ENCODE measurements around the gene ZNF536. TPM values are rescaled to one million over a fixed set of nuclear protein-coding genes. Genes with fewer than 3 reads are reported as not detected.

ZNF536 gene
- total and polyA plus RNA-seq, 10 of the 15 experiments (the other 5 are each of a cell fraction or from before 2014, with no cell fraction given) = not detected

DNA sequence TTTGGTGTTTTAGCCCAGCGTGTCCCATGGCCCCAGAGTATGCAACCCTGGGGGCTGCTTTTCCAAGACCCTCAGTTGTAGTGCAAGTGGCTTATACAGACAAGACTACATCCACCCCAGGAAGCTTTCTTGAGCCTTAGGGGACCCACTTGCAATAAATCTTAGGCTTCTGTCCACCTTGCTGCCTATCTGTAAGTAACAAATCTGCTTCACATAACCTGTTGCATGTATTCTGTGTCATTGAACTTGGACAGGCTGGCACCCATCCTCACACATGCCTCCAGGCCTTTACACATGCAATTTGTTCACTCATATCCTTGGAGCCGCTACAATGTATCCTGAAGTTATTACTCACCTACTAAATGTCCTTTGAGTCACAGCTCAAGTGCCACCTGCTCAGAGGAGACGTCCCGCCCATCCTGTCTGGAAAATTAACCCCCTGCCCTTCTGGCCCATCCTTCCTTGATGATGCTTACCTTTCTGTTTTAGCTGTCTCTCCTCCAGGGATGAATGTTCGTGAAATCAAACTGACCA is 101.2 kb downstream of the ZNF536 start:
- FAIRE-seq (no peak), ATAC-seq (no peak), DNase-seq (ENCODE audit: low read depth, low spot score) (no peak)
- Histone ChIP-seq H3K36me3 (ENCODE audit: control insufficient read depth in 2 of 2, insufficient read depth in 2 of 2, low read length in 1 of 2) (no peaks in the 10 kb centered on the region), H3K4me3 (no peak overlapping the region), H3K79me2 (ENCODE audit: control insufficient read depth, insufficient read depth, low read length) (no peaks in the 10 kb centered on the region), H3K9me3 (replicated peaks; ENCODE audit: control insufficient read depth, insufficient read depth, low read length) (no peaks in the 10 kb centered on the region), H3K27me3 (replicated peaks in 1 of 2; ENCODE audit: control insufficient read depth in 2 of 2, insufficient read depth in 2 of 2, low read length in 1 of 2) (no peaks in the 10 kb centered on the region), H3K4me2 (ENCODE audit: control insufficient read depth, insufficient read depth) (no peak overlapping the region), H4K20me1 (ENCODE audit: control insufficient read depth, insufficient read depth) (no peaks in the 10 kb centered on the region), H3K9ac (ENCODE audit: control insufficient read depth, insufficient read depth, low read length) (no peak overlapping the region), H3K27ac (ENCODE audit: control insufficient read depth, insufficient read depth) (no peak overlapping the region), H3K4me1 (ENCODE audit: control insufficient read depth, insufficient read depth, low read length) (no peaks in the 10 kb centered on the region), H2AFZ (ENCODE audit: control insufficient read depth, low read depth, low read length) (no peak overlapping the region)
- intact Hi-C loops (cut with micrococcal nuclease; ENCODE audit: unreplicated experiment) = no loop called here
- ChIA-PET RAD21 (ENCODE audit: unreplicated experiment) (no interaction called here), CTCF (interaction anchor here (0.6 kb wide), 1 partner anchor 603 kb away, joined by 3 read pairs; no protein-coding TSS in a partner anchor), POLR2A (no interaction called here), SMC1A (ENCODE audit: uncharacterized antibody, unreplicated experiment) (no interaction called here)
- TF ChIP-seq, protein P1, sequence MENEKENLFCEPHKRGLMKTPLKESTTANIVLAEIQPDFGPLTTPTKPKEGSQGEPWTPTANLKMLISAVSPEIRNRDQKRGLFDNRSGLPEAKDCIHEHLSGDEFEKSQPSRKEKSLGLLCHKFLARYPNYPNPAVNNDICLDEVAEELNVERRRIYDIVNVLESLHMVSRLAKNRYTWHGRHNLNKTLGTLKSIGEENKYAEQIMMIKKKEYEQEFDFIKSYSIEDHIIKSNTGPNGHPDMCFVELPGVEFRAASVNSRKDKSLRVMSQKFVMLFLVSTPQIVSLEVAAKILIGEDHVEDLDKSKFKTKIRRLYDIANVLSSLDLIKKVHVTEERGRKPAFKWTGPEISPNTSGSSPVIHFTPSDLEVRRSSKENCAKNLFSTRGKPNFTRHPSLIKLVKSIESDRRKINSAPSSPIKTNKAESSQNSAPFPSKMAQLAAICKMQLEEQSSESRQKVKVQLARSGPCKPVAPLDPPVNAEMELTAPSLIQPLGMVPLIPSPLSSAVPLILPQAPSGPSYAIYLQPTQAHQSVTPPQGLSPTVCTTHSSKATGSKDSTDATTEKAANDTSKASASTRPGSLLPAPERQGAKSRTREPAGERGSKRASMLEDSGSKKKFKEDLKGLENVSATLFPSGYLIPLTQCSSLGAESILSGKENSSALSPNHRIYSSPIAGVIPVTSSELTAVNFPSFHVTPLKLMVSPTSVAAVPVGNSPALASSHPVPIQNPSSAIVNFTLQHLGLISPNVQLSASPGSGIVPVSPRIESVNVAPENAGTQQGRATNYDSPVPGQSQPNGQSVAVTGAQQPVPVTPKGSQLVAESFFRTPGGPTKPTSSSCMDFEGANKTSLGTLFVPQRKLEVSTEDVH (IDR thresholded peaks at IDR 0.05; ENCODE audit: low read depth, partially characterized antibody) = no peak
- TF ChIP-seq RBBP5 (conservative IDR thresholded peaks at IDR 0.05) (no peak), HCFC1 (IDR thresholded peaks at IDR 0.05; ENCODE audit: low read length) (no peak), SMARCA5 (IDR thresholded peaks at IDR 0.05) (no peak)
- TF ChIP-seq, protein P2, sequence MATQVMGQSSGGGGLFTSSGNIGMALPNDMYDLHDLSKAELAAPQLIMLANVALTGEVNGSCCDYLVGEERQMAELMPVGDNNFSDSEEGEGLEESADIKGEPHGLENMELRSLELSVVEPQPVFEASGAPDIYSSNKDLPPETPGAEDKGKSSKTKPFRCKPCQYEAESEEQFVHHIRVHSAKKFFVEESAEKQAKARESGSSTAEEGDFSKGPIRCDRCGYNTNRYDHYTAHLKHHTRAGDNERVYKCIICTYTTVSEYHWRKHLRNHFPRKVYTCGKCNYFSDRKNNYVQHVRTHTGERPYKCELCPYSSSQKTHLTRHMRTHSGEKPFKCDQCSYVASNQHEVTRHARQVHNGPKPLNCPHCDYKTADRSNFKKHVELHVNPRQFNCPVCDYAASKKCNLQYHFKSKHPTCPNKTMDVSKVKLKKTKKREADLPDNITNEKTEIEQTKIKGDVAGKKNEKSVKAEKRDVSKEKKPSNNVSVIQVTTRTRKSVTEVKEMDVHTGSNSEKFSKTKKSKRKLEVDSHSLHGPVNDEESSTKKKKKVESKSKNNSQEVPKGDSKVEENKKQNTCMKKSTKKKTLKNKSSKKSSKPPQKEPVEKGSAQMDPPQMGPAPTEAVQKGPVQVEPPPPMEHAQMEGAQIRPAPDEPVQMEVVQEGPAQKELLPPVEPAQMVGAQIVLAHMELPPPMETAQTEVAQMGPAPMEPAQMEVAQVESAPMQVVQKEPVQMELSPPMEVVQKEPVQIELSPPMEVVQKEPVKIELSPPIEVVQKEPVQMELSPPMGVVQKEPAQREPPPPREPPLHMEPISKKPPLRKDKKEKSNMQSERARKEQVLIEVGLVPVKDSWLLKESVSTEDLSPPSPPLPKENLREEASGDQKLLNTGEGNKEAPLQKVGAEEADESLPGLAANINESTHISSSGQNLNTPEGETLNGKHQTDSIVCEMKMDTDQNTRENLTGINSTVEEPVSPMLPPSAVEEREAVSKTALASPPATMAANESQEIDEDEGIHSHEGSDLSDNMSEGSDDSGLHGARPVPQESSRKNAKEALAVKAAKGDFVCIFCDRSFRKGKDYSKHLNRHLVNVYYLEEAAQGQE (IDR thresholded peaks at IDR 0.05; ENCODE audit: low read depth, low read length) = no peak
- no TSS peak for BruUV-seq (replicated peaks)
- 11% methylated on average over 5 of the region's 5 CpGs for WGBS (ENCODE audit: insufficient coverage, insufficient replicate concordance, low lambda C conversion rate, missing lambda C conversion rate)
- in situ Hi-C loops (cut with MboI) = no loop called here
